GM18507 (cell line): ENCODE results near the gene ENAH.
"Not testable (repeated sequence)": the region's sequence is repeated elsewhere in the genome, so short reads cannot be mapped to it uniquely, and the experiment has no call there.

ENCODE experiments used
- DNase-seq: peaks from one replicate; pipeline ENCODE4 v3.0.0; 2011; ENCODE audit warnings: low read depth; ENCODE audit not compliant: insufficient read length; ENCODE audit errors: extremely low spot score
- FAIRE-seq: peaks from 2 replicates; lab custom pipeline; 2011; peaks lifted over from hg19 to GRCh38; lab: Jason Lieb, UNC

The ENAH gene

GRCh38 chr1:225678545-225678944 lies 25.6 kb upstream of the ENAH start:
- DNase-seq (no peak), FAIRE-seq (no peak)

GRCh38 chr1:225677350-225678124 lies 24.6 kb upstream of the ENAH start:
- no peak for FAIRE-seq

GRCh38 chr1:225674381-225674780 lies 21.5 kb upstream of the ENAH start:
- no peak for DNase-seq
- FAIRE-seq = no peak

More at GRCh38 chr1:225677350-225678124, 24.6 kb upstream of the ENAH start:
- DNase-seq = no peak

GRCh38 chr1:225670806-225671733 lies 18.1 kb upstream of the ENAH start:
- no peak for FAIRE-seq
- no peak for DNase-seq

GRCh38 chr1:225670356-225670755 lies 17.4 kb upstream of the ENAH start:
- FAIRE-seq = no peak
- DNase-seq = no peak

- no peak for DNase-seq
- no peak for FAIRE-seq
Observed at GRCh38 chr1:225668222-225668621, 15.3 kb upstream of the ENAH start.

- FAIRE-seq (no peak), DNase-seq (no peak)
Observed at GRCh38 chr1:225667362-225667761, 14.4 kb upstream of the ENAH start.

- FAIRE-seq = no peak
- DNase-seq = no peak
Observed at GRCh38 chr1:225666495-225666894, 13.6 kb upstream of the ENAH start.

- FAIRE-seq = no peak
- no peak for DNase-seq
Observed at GRCh38 chr1:225664762-225665161, 11.8 kb upstream of the ENAH start.

GRCh38 chr1:225662155-225662554 lies 9.2 kb upstream of the ENAH start:
- DNase-seq = no peak
- no peak for FAIRE-seq

- DNase-seq = no peak
- no peak for FAIRE-seq
Observed at GRCh38 chr1:225660544-225660946, 7.6 kb upstream of the ENAH start.

- FAIRE-seq = no peak
- no peak for DNase-seq
Observed at GRCh38 chr1:225658041-225658440, 5.1 kb upstream of the ENAH start.

GRCh38 chr1:225657462-225657989 lies 4.6 kb upstream of the ENAH start:
- FAIRE-seq (no peak), DNase-seq (no peak)

GRCh38 chr1:225656259-225656655 lies 3.3 kb upstream of the ENAH start:
- not testable (repeated sequence) for DNase-seq, FAIRE-seq

GRCh38 chr1:225655509-225656258 lies 2.8 kb upstream of the ENAH start:
- FAIRE-seq = no peak
- DNase-seq = no peak

- no peak for DNase-seq
- FAIRE-seq = no peak
Observed at GRCh38 chr1:225654688-225655508, 2.0 kb upstream of the ENAH start.

- DNase-seq = no peak
- no peak for FAIRE-seq
Observed at GRCh38 chr1:225654277-225654597, 1.3 kb upstream of the ENAH start.

GRCh38 chr1:225653463-225654276 lies 747 bp upstream of the ENAH start:
- no peak for FAIRE-seq

More at GRCh38 chr1:225653463-225654276, 747 bp upstream of the ENAH start:
- DNase-seq = no peak
